ENCODE results near the gene SEMA6D.

SEMA6D gene

DNA sequence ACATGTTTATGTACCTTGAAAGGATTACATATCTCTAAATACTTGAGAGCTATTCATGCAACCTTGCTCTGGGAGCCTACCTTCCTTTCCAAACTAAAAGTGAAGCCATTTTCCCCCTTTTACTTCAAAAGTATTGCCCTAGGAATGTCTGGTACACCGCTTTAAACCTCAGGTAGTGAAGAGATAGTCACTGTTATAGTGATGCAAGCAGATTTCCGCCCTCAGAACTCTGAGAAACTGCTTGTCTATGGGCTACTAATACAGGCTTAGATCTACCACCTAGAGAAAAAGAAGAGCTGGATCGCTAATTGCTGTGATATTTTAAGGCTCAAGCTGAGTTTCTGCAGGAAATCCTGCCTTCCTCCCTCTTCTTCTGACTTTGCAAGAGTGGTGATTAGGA, 78.6 kb downstream of the SEMA6D start:
- DNase-seq: no peak

DNA sequence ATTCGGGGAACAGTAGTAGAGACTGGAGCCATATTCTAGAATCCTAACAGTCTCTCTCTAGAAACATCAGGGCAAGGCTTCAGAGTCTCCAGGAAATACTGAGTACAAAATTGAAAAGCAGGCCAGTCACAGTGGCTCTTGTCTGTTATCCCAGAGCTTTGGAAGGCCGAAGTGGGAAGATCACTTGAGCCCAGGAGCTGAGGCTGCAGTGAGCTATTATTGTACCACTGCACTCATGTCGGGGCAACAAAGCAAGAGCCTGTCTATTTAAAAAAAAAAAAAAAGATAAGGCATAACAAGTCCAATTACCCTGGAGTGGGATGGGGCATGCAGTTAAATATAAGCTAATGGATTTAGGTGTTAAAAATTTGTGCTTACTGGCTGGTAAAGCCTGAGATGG, 79.0 kb downstream of the SEMA6D start:
- no peak for DNase-seq

DNA sequence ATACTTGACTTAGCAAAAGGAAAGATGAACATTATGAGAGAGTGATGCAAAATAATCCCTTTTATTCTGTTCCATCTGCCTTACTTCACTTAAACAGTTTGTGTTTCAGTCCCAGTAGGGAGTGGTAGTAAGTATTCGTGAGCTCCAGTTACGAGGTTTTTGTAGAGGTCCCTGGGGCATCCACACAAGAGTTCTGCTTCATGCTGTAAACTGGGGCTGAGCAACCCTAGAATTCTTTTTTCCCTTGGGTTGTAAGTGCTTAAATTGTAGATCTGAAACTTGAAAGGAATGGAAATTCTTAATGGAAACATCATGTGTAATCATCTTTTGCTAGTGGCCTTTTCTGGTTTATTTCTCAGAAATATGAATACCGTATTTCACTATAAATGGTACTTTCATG, 79.5 kb downstream of the SEMA6D start:
- DNase-seq: no peak

DNA sequence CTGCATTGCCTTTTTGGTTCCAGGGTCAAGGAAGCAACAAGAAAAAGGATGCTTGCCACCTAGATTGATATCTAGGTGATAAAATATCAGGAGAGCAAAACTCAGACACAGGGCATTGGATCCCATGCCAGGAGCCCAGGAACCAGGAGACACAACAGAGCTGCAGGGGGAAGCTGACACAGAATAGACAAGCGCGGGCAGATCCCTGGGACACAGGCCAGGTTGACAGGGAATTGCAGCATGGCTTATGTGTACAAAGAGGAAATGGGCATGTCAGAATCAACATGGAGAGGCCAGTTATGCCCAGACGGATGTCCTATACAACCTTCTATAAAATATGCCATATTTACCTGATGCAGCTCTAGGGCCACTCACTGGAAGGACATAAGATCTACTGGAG, 84.2 kb downstream of the SEMA6D start:
- DNase-seq: peak; percentile 52

DNA sequence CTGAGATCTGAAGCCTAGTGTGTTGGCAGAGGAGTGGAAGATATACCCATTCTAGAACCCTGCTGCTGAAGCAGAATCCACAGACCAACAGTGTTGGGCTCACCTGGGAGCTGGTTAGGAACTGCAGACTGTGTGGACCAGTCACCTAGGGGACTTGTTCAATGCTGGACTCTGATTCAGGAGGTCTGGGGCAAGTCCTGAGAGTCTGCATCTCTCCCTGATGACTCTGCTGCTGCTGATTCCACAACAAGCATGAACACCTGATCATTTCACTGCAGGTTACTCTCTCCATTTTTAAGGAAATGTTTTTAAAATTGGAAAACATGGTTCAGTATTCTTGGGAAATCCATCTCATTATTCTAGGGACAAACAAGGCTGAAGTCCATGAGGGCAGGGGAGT, 84.9 kb downstream of the SEMA6D start:
- DNase-seq: no peak

DNA sequence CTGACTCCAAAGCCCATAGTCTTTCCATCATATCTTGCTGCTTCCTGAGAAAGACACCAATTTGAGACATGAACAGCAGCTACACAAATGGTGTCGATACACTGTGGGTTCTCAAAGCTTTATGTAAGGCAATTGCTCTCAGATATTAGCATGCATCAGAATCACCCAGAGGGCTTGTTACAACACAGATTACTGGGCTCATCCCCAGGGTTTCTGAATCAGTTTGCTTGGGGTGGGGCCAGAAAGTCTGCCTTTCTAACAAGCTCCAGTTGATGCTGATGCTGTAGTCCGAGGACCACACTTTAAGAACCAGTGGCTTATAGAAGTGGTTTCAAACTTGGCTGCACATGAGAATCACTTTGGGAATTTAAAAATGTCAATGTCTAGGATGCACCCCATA, 86.5 kb downstream of the SEMA6D start:
- DNase-seq: no peak

DNA sequence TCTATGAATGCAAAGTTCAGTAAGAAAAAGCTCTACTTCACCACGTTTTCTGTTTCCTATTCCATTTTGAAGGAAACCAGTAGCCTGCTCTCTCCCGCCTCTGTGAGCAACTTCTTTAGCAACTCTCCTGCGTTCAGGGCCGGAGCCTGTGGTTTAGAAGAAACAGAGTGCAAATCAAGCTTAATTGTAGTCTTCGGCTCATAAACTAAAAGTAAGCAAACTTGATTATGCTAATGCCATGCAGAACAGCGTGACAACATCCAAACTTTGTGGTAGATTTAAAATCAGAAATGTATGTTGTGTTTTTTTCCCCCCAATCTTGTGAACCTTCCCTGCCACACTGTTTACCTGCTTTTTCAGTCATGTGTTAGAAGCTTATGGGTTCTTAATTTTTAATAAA, 87.4 kb downstream of the SEMA6D start:
- DNase-seq: no peak

DNA sequence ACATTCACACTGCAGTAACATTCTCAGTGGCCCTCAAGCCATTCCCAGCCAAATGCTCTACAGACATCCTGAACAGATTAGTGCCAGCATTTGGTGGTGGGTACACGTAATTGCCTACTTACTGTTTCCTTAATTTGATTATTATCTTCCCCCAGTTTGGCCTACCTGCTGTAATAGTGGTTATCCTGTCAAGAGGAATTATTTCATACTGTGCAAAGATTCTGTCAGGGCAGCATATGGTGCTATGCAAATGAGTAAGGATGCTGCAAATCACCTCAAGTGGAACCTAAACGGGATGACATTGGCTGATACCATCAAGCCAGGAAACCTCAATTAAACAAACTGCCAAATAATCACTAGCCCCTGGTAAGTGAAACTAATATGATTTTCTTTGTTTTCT, 88.7 kb downstream of the SEMA6D start:
- DNase-seq: no peak

DNA sequence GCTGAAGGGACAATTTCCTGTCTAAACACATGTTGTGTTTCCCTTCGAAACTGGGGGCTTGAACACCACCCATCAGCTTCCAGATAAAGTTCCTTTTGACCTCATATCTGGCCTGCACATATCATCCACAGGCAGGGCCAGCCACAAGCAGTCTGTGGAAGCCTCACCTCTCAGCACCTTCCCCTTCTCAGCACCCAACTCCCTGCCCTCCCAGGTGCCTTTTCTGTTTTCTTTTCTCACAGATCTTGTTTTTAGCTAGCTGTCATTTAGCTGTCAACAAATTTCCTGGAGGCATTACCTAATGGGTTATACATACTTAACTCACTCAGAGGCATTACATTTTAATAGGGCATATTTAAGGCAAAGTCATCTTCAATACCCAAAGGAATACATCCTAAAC, 93.9 kb downstream of the SEMA6D start:
- no peak for DNase-seq

DNA sequence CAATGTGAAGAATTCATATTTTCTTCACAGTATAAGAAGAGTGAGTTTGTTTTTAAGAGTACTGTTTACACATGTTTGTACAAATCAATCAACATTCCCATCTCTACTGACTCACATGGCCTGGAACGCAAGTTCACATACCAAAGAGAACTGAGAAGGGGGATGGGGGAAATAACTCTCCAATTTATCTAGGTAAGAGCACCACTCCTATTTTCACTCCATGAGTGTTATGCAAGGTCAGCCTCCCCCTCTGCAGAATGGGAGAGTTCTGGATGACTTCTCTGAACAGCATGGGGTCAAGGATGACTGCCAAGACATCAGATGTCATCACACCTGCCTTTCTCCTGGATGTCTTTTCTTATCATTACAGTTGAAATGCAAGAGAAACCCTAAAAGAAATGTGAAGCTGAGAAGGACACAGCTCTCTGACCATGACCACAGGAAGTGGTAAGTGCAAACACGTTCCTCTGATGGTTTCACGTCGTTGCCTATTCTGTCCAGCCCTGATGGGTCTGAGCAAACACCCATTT, 95.2 kb downstream of the SEMA6D start:
- no peak for DNase-seq

DNA sequence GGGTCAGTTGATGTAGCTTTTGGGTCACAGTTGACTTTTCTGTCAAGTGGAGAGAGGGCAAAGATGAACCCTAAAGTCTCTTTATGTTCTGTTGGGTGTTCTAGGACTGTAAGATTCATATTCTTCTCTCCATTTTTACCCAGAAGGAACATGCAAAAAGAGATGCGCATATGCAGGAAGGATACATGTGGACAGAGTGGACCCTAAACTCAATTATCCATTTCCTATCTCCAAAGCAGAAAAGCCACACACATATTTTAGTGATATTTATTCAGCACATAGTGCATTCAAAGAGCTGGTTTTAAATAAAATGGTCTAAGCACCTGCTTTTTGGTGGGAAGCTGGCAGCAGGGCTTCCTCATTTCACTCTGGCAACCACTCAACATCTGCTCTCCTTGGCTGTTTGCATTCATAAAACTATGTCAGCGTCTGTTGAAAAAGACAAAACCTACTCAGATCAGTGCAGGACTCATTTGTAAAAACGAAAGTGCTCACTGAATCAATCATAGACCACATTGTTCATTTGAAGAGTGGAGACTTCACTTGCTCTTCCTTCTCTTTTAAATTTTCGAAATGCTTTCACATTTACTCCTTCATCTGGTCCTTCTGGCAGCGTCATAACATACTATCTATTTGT, 96.6 kb downstream of the SEMA6D start:
- no peak for DNase-seq

DNA sequence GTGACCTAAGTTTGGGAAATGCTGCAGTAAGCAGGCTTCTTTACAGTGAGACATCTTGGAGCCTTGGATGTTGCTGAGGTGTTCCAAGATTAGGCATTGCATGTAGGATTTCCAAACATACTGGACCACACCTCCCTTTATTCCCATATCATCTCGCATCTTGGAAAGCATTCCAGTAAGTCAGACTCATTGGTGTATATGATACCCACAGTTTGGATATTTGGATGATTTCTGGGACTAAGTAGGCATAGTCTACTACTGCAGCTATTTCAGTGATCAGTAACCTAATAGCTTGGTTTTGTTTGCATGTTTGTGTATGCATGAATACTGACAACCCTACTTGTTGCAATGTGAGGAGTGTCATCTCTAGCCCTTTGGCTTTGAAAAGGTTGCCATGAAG, 97.3 kb downstream of the SEMA6D start:
- DNase-seq: no peak

DNA sequence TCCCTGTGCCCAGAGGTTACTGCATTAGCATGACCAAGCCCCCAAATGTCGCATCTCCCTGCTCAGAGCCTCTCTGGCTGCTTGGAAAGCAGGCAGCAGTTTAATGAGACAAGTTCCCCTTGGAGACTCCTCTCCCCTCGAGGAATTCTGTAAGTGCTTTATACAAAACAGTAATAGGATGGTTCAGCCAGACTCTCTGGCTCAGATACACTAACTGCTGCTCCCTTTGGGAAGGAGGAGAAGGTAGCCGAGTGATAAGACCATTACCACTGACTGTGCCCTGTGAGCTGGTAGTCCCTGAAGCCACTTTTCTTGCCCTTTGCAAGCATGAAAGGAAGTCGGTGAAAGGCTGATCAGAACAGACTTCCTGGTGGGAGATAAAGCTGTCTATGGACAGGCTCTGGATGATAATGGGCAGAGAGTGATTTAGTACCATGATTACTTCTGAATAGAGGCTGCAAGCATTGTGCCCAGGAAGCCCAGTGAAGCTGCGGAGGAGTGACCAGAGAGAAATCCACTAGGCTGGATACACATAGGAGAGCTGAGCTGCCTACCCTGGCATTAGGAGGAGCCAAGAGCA, 100.8 kb downstream of the SEMA6D start:
- DNase-seq: no peak

DNA sequence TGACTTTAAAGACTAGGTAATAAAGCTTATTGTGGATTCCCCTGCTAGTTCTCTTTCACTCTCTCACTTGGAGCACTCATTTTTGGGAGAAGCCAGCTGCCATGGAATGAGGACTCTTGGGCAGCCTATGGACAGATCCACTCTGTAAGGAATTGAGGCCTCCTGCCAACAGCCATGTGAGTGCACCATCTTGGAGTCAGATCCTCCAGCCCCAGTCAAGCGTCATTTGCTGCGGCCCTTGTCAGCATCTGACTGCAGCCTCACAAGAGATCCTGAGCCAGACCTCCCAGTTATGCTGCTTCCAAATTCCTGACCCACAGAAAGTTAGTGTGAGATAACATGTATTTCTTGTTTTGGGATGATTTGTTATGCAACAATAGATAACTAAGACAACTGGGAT, 101.9 kb downstream of the SEMA6D start:
- DNase-seq: no peak

DNA sequence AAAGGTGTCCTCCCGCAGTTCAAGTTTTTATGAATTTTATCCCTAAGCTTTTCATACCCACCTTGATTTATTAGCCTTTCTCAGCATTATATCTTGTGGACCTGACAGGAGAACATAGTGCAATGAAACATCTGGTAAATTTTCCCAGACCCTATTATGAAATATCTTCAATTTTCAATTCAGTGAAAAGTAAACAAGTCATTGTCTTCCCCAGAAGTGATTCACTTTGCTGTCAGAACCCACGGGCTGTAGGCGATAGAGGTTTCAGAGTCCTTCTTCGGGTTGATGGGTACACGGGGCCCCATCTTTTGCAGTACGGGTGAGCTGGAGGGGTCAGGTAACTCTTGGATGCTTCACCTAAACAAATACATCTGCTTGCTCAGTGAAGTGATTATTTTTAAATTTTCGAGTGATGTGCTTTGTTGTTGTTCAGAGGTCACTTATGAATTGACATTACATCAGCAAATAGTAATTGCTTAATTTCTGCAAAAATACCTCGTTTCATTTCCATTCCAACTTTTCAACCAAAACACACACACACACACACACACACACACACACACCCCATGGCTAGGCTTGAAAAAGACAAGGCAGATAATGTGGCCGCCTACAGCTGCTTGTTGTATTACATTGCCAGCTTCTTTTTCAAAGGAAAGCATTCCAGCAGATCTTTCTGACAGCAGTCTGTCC, 102.9 kb downstream of the SEMA6D start:
- no peak for DNase-seq

DNA sequence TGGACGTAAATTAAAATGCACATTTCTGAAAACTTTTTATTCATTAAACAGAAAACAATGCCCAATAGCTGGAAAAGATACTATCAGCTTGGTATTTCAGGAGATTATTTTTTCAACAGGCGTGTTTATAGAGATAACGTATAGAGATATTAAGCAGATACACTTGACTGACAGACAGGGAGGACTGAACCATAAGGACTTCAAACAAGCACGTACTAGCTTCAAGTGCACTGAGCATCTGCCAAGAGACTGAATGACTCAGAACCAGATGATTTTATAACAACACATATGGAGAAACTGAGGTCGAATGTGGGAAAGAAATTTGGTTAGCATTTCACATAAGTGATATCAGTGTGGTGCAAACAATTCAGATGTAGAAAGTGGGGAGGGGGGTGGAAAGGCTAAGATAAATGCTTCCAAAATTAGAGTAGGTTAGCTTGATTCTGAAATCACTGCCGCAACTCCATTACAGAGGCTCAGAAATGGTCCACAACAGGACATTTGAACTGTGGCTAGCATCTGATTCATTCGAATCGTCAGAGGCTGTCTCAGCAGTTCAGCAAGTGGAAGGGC, 103.5 kb downstream of the SEMA6D start:
- no peak for DNase-seq

DNA sequence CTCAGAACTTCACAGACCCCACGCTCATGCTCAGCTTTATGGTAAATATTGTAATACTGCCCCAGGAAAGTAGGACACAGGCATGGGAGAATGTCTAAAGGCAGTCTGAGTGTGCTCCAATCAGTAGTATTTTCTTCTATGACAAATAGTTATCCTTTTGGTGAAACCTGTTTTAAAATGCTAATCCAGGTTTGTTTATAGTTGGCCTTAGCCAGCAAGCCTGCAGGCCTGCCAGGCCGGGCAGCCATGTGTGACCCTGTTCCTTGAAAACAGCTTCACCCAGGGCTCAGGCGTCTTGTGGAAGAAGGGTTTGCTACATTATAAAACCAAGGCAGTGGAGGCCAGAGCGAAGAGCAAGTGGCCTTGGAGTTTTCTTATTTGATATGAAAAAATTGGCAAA, 104.7 kb downstream of the SEMA6D start:
- no peak for DNase-seq
